Duodenal mucosa (tissue), 2 donors: ENCODE results near the gene OGFOD1.

ENCODE experiments used
- H3K27ac ChIP-seq: one replicate; pipeline ENCODE4 v1.7.0; 2013; ENCODE audit warnings: low read depth, low read length
- H3K27me3 ChIP-seq, 2 donors: one replicate each; pipeline ENCODE4 v1.7.0; 2013; ENCODE audit warnings: low read length in 2 of 2, control low read depth in 1 of 2; ENCODE audit not compliant: insufficient read depth in 2 of 2, control insufficient read depth in 1 of 2
- H3K36me3 ChIP-seq, 2 donors: one replicate each; pipeline ENCODE4 v1.7.0; 2013; ENCODE audit warnings: low read length in 2 of 2, control low read depth in 1 of 2; ENCODE audit not compliant: insufficient read depth in 2 of 2, control insufficient read depth in 1 of 2
- H3K4me1 ChIP-seq, 2 donors: one replicate each; pipeline ENCODE4 v1.7.0; 2013; ENCODE audit warnings: low read length in 2 of 2, control low read depth in 1 of 2; ENCODE audit not compliant: insufficient read depth in 2 of 2, control insufficient read depth in 1 of 2
- H3K4me3 ChIP-seq, 2 donors: one replicate each; pipeline ENCODE4 v1.7.0; 2013; ENCODE audit warnings: low read length in 2 of 2, low read depth in 1 of 2
- H3K9ac ChIP-seq, 2 donors: one replicate each; pipeline ENCODE4 v1.7.0; 2013; ENCODE audit warnings: low read length in 2 of 2, low read depth in 1 of 2
- H3K9me3 ChIP-seq, 2 donors: one replicate each; pipeline ENCODE4 v1.7.0; 2013; ENCODE audit warnings: low read length in 2 of 2, control low read depth in 1 of 2; ENCODE audit not compliant: control insufficient read depth in 1 of 2

OGFOD1 gene

DNA sequence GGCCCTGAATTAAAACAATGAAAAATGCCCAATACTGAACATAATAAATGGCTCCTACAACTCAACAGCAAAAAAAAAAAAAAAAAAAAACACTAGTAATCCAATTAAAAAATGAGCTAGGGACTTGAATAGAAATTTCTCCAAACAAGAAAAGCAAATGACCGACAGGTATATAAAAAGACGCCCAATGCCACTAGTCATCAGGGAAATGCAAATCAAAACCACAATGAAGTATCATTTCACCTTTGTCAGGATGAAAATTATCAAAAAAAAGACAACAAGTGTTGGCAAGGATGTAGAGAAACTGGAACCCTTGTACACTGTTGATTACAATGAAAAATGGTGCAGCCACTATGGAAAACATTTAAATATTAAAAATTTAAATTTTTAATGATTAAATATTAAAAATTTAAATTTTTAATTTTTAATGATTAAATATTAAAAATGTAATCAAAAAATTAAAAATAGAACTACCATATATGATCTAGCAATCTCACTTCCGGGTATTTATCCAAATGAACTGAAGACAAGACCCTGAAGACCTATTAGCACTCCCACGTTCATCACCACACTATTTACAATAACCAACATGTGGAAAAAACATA, 40.4 kb downstream of the OGFOD1 start:
- no peaks in the 10 kb centered on the region for H3K27me3 ChIP-seq
- peaks cover 7 to 9% of the 10 kb centered on the region in 2 donors for H3K36me3 ChIP-seq
- H3K9me3 ChIP-seq = no peaks in the 10 kb centered on the region
- no peaks in the 10 kb centered on the region for H3K4me1 ChIP-seq
- no peak overlapping the region for H3K27ac ChIP-seq
- H3K4me3 ChIP-seq = no peak overlapping the region
- H3K9ac ChIP-seq = no peak overlapping the region

DNA sequence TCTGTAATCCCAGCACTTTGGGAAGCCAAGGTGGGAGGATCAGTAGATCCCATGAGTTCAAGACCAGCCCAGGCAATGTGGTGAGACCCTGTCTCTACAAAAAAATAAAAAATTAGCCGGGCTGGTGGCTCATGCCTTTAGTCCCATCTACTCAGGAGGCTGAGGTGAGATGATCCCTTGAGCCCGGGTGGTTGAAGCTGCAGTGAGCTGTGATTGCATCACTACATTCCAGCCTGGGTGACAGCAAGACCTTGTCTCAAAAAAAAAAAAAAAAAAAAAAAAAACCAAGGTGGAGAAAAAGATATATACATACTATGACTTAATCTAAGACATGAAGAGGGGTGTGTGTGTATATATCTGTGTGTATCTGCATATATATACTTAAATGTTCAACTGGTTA, 41.8 kb downstream of the OGFOD1 start:
- H3K9ac ChIP-seq = no peak overlapping the region
- H3K27ac ChIP-seq = no peak overlapping the region
- H3K36me3 ChIP-seq = peaks cover 13 to 23% of the 10 kb centered on the region in 2 donors
- no peaks in the 10 kb centered on the region for H3K4me1 ChIP-seq
- H3K4me3 ChIP-seq = no peak overlapping the region
- H3K9me3 ChIP-seq = no peaks in the 10 kb centered on the region
- H3K27me3 ChIP-seq = no peaks in the 10 kb centered on the region

DNA sequence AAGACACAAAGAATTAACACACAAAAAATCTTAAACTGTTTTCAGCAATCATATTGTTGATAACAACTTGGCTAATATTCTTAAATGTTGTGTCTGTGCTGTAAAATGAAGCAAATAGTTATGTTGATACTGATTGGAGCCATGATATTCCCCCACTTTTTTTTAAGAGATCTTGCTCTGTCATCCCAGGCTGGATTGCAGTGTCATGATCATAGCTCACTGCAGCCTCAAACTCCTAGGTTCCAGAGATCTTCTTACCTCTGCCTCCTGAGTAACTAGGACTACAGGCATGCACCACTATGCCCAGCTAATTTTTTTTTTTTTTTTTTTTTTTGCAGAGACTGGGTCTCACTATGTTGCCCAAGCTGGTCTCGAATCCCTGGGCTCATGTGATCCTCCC, 42.5 kb downstream of the OGFOD1 start:
- Histone ChIP-seq H3K4me1 (no peaks in the 10 kb centered on the region), H3K4me3 (no peak overlapping the region), H3K27ac (no peak overlapping the region), H3K36me3 (peaks cover 13 to 30% of the 10 kb centered on the region in 2 donors), H3K9me3 (no peaks in the 10 kb centered on the region), H3K9ac (no peak overlapping the region), H3K27me3 (no peaks in the 10 kb centered on the region)

DNA sequence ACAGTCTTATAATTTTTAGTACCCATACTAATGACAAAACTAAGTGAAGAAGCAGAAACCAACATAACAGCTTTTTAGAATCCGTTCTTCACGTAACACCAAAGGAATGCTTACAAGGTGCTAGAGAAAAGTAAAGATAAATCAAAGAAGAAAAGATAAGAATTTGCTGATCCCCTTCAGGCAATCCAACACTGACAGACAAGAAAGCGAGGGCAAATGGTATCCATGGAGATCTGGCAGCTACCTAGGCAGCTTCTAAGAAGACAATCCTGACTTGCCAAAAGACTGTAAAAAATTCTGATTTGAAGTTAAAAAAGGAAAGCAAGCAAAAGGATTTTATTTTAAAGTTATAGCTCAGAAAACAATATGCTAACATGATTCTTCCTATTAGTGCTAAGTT, 53.8 kb downstream of the OGFOD1 start:
- no peaks in the 10 kb centered on the region for H3K27me3 ChIP-seq
- H3K36me3 ChIP-seq = peaks cover 34 to 72% of the 10 kb centered on the region in 2 donors

DNA sequence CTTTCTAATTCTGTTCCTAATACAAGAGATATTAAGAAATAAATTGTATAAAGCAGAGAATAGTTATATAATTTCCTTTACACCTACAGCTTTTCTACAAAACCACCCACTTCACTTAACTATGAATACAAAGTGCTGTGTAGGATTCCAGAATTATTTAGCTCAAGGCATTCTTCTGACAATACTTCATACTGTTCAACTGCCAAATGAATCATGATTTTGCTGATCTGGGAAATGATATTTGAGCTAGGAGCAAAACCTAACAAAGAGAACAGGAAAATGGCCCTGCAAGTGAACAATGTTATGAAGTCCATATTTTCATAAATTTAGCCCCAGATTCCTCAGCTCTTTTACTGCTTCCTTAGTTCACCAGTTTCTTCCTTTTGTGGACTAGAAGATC, 55.6 kb downstream of the OGFOD1 start:
- Histone ChIP-seq H3K9me3 (no peaks in the 10 kb centered on the region), H3K4me1 (no peaks in the 10 kb centered on the region), H3K27me3 (no peaks in the 10 kb centered on the region), H3K9ac (no peak overlapping the region), H3K36me3 (peaks cover 41 to 68% of the 10 kb centered on the region in 2 donors), H3K4me3 (no peak overlapping the region), H3K27ac (no peak overlapping the region)

More for the DNA sequence above, 53.8 kb downstream of the OGFOD1 start:
- Histone ChIP-seq H3K4me3 (no peak overlapping the region), H3K9ac (no peak overlapping the region), H3K4me1 (no peaks in the 10 kb centered on the region), H3K27ac (no peak overlapping the region), H3K9me3 (no peaks in the 10 kb centered on the region)

DNA sequence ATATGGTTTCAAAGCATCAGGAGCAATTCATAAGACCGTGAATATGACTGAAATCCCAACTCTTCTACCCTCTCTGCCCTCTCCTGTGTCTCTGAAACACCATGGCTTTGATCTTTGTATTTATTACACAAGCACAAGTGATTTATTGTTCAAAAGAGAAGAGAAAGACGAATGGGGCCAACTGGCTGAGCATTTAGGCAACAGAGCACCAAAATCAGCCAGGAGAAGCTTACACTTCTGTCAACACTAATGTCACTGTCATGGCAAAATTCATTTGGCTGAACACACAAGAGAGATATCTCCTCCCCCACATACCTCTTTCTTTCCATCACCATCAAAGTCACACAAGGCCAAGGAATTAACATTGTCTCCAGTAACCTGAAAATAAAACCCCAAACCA, 59.2 kb downstream of the OGFOD1 start:
- no peak overlapping the region for H3K4me3 ChIP-seq
- H3K4me1 ChIP-seq = peaks cover 3 to 4% of the 10 kb centered on the region in 2 donors
- H3K9me3 ChIP-seq = no peaks in the 10 kb centered on the region
- peaks cover 25 to 44% of the 10 kb centered on the region in 2 donors for H3K36me3 ChIP-seq
- no peak overlapping the region for H3K9ac ChIP-seq
- no peak overlapping the region for H3K27ac ChIP-seq
- no peaks in the 10 kb centered on the region for H3K27me3 ChIP-seq

DNA sequence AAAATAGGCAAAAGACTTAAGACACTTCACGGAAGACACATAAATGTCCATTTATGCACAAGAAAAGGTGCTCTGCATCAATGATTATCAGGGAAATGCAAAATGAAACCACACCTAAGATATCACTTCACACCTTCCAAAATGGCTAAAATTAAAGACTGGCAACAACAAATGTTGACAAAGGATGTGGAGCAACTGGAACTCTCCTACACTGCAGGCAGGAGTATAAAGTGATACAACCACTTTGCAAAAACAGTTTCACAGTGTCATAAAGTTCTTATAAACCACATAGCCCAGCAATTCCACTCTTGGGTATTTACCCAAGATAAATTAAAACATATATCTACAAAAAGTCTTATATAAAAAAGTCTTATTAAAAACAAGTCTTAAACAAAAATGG, 60.7 kb downstream of the OGFOD1 start:
- Histone ChIP-seq H3K4me3 (no peak overlapping the region), H3K27me3 (no peaks in the 10 kb centered on the region), H3K4me1 (peaks cover 3 to 4% of the 10 kb centered on the region in 2 donors), H3K9ac (no peak overlapping the region), H3K9me3 (no peaks in the 10 kb centered on the region), H3K36me3 (peaks cover 22 to 36% of the 10 kb centered on the region in 2 donors), H3K27ac (no peak overlapping the region)

DNA sequence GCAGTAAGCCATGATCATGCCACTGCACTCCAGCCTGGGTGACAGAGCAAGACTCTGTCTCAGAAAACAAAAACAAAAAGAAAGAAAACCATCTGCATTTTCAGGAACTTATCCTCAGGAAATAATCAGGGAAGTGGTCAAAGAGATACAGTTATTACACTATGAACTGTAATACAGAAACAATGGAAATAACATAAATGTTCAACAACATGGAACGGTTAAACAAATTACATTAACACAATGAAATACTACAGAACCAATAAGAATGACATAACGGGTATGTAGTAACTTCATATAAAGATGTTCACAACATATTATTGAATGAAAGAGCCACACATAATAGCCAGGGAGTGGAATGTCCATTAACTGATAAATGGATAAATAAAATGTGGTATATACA, 61.7 kb downstream of the OGFOD1 start:
- Histone ChIP-seq H3K27me3 (no peaks in the 10 kb centered on the region), H3K9ac (no peak overlapping the region), H3K36me3 (peaks cover 20 to 32% of the 10 kb centered on the region in 2 donors), H3K27ac (no peak overlapping the region), H3K4me3 (no peak overlapping the region), H3K9me3 (no peaks in the 10 kb centered on the region), H3K4me1 (peaks cover 4% of the 10 kb centered on the region in 2 donors)

DNA sequence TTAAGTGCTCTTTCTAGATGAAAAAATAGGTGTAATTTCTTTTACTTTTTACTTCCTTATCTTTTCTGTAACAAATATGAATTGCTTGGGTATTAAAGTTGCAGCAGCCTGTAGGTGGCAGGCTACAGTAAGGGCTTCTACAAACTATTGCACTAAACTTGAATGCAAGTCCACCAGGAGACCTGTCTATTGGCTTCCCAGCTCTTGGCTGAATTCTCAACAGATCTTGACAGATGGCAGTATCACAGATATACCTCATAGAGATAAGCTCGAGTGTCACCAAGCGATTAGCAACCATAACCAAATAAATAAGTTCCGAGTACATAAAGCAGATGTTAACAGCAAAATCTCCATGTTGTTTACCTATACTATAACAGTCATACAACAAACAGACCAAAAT, 62.6 kb downstream of the OGFOD1 start:
- Histone ChIP-seq H3K4me3 (no peak overlapping the region), H3K27ac (no peak overlapping the region), H3K36me3 (peaks cover 19 to 24% of the 10 kb centered on the region in 2 donors), H3K4me1 (peaks cover 7 to 13% of the 10 kb centered on the region in 2 donors), H3K27me3 (no peaks in the 10 kb centered on the region), H3K9ac (no peak overlapping the region), H3K9me3 (no peaks in the 10 kb centered on the region)

DNA sequence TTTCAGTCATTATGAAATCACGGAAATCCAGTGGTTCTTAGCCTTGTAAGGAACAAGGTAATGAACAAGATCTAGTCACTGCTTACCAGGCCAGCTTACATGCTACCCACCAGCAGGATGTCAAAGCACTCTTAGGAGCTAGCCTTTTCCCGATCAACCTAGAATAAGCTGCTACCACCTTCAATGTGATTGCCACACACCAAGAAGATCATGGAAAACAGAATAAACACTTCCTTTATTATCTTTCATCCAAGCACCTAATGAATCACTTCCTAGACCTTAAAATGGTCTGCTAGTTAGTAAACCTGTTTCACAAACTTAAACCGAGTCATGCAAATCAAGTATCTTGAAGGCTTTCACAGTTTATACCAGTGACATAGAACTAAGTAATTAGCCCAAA, 63.5 kb downstream of the OGFOD1 start:
- Histone ChIP-seq H3K27ac (no peak overlapping the region), H3K9me3 (no peaks in the 10 kb centered on the region), H3K27me3 (no peaks in the 10 kb centered on the region), H3K4me1 (peaks cover 9 to 13% of the 10 kb centered on the region in 2 donors), H3K36me3 (peaks cover 15 to 17% of the 10 kb centered on the region in 2 donors), H3K4me3 (no peak overlapping the region), H3K9ac (no peak overlapping the region)
